GM19193 (cell line): ENCODE measurements around the gene PIN1.

Experiments used
- POLR2A ChIP-seq: IDR thresholded peaks from 4 replicates; pipeline ENCODE4 v1.6.1; 2011; ENCODE audit not compliant: insufficient read depth, insufficient read length; ENCODE audit errors: extremely low read depth

PIN1 gene

GRCh38 chr19:9834726-9835506 lies at the start of gene PIN1:
Gene PIN1 (plus strand): TSS chr19:9835318. CDS start chr19:9835345, 27 bp downstream.
- peak; percentile 75 for TF ChIP-seq POLR2A

DNA sequence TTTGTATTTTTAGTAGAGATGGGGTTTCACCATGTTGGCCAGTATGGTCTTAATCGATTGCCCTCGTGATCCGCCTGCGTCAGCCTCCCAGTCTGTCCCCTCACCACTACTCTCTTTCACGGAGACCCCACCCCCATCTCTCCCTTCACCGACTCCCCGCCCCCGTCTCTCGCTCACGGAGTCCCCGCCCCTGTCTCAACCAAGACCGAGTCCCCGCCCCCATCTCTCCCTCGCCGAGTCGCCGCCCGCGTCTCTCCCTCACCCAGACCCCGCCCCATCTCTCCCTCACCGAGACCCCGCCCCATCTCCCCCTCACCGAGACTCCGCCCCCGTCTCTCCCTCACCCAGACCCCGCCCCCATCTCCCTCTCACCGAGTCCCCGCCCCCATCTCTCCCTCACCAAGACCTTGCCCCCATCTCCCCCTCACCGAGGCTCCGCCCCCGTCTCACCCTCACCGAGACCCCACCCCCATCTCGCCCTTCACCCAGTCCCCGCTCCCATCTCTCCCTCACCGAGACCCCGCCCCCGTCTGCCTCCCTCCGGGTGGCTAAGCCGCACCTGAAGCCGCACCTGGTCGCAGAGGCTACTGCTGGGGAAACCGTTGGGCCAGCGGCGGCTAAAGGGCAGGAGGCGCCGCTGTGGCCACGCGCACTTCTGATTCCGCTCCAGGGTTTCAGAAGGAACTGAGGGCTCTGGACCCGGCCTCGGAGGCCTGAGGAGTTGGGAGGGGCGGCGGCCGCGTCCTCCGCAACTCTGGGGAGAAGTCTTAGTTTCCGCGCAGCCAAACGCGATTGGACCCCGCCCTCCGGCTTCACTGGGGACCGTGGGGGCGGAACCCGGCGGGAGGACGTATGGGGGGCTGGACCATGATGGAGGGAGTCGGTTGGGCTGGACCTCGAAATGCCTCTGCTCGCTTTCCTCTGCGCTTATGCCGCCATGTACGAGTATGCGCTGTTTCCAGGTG lies 49.5 kb upstream of the PIN1 start:
- peak; percentile 62 for TF ChIP-seq POLR2A

GRCh38 chr19:9786342-9786741 lies 48.8 kb upstream of the PIN1 start:
- TF ChIP-seq POLR2A, result no peak

GRCh38 chr19:9786819-9787218 lies 48.3 kb upstream of the PIN1 start:
- TF ChIP-seq POLR2A, result no peak

DNA sequence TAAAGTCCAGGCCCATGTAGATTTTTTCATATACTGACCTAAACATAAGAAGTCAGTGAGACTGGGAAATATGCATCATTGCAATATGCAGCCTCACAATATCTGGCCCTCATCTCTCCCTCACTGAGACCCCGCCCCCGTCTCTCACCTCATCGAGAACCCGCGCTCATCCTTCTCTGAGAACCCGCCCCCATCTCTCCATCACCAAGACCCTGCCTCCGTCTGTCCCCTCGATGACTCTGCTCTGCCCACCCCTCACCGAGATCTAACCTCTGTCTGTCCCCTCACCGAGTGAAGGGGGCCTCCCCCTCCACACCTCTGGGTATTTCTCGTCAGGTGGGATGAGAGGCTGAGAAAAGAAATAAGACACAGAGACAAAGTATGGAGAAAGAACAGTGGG lies 46.1 kb upstream of the PIN1 start:
- TF ChIP-seq POLR2A, result no peak

- no peak for TF ChIP-seq POLR2A
These were observed 43.4 kb upstream of the PIN1 start for GRCh38 chr19:9791552-9792205.

- no peak for TF ChIP-seq POLR2A
These were observed 42.7 kb upstream of the PIN1 start for GRCh38 chr19:9792206-9793070.

- TF ChIP-seq POLR2A, result no peak
These were observed 42.0 kb upstream of the PIN1 start for GRCh38 chr19:9793071-9793591.

- no peak for TF ChIP-seq POLR2A
These were observed 38.9 kb upstream of the PIN1 start for GRCh38 chr19:9796113-9796773.

DNA sequence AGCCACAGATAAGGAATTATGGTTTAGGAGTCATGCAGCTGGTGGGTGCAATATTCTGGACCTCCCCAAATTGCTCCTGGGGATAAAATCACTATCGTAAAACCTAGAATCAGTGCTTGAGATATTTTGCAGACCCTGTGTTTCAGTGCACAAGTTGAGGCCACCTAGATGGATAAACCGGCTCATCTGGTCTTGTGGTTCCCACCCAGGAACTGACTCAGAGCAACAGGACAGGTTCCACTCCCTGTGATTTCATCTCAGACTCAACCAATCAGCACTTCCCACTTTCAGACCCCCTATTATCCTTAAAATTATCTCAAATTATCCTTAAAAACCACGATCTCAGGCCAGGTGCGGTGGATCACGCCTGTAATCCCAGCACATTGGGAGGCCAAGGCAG lies 37.2 kb upstream of the PIN1 start:
- TF ChIP-seq POLR2A, result no peak

GRCh38 chr19:9799162-9799561 lies 36.0 kb upstream of the PIN1 start:
- no peak for TF ChIP-seq POLR2A

DNA sequence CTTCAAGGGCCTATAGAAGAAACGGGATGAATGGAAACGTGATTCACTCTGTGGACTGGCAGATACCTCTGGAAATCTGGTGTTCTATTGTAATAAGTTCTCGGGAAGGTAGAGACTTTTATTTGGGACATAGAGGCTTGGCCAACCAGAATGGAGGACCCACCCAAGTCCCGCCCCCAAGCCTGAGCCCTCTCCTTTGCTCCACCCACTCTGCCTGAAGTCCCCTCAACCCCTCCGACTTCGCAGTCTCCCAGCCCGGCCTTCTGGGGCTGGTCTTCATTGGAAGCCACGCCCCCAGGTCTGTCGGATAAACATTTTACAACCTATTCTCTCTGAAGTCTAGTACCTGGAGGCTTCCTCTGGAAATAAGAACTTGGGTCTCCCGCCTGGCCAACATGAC lies 33.1 kb upstream of the PIN1 start:
- no peak for TF ChIP-seq POLR2A

DNA sequence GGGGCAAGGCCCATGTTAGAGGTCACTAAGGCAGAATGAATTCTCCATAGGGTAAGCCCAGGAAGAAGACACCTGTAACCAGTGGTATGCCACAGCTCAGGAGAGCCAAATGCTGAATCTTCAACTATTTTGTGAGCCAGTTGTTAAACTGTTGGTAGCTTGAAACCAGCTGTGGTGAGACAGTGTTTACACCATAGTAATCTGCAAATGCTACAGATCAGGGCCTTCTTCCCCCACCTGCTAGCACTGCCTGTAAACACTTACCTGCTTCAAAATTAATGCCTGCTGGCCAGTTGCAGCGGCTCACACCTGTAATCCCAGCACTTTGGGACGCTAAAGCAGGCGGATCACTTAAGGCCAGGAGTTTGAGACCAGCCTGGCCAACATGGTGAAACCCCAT lies 28.3 kb upstream of the PIN1 start:
- TF ChIP-seq POLR2A, result no peak
